ENCODE data around the gene CYB5RL.
"Not testable (repeated sequence)": the region's sequence is repeated elsewhere in the genome, so short reads cannot be mapped to it uniquely, and the experiment has no call there.

Gene CYB5RL

DNA sequence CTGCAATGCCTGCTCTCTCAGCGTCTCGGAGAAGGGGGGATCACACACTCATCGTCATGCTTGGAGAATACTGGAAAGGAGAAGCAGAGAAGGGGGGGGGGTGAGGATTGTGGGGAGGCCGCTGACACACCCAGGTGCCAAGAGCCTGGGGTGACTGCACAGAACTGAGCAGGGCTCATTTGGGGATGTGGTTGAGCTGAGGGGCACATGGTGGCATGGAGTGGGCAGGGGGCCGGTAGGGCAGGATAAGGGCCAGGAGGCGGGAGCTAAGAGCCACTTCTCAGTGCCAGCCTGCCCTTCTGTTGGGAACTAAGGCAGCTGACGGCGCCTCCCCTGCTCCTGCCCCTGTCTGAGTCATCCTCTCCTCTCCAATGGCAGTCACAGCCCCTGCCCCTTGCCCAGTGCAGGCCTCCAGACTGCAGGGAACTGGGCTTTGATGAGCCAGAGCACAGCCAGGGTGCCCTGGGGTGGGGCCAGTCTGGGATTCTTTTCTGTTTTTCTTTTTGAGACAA, 27.3 kb upstream of the CYB5RL start:
- DNase-seq (ENCODE audit: low read depth in 1 of 2, low spot score in 1 of 2) = no peak

GRCh38 chr1:54225986-54226559, 26.2 kb upstream of the CYB5RL start:
- DNase-seq (ENCODE audit: low read depth in 1 of 2, low spot score in 1 of 2) = no peak

DNA sequence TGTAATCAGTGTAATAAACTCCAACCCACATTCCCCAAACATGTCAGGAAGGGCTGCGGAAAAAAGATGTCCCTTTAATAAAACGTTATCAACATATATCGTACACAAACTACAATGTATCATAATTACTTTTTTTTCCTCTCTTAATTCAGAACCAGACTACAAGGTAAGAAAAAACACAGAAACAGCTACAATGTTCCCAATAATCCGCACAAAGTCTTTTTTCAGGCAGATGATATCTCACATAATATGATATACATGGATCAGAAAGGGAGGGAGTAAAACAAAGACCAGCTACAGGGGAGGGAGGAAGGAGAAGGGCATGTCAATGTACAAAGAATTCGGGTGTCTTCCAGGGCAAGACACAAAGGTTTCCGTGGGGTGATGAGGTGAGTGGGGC, 25.5 kb upstream of the CYB5RL start:
- no peak for DNase-seq (ENCODE audit: low read depth in 1 of 2, low spot score in 1 of 2)

DNA sequence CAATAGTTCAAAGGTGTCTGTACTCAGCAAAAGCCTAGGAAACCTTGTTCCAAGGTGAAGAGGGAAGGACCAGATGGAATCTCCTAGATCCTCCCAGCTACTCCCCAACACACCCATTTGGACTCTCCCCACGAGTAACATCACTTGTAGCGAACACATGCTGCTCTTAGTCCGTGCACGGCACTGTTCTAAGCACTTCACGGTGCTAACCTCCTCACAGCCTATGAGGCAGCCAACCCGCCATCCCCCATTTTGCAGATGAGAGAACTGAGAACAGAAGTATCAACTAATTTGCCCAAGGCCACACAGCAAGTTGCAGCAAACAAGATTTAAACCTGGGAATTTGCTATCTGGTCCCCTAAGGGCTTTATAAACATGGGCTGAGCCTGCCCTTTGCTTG, 24.4 kb upstream of the CYB5RL start:
- DNase-seq (ENCODE audit: low read depth in 1 of 2, low spot score in 1 of 2) = no peak

GRCh38 chr1:54223441-54224202, 23.8 kb upstream of the CYB5RL start:
- no peak for DNase-seq (ENCODE audit: low read depth in 1 of 2, low spot score in 1 of 2)

DNA sequence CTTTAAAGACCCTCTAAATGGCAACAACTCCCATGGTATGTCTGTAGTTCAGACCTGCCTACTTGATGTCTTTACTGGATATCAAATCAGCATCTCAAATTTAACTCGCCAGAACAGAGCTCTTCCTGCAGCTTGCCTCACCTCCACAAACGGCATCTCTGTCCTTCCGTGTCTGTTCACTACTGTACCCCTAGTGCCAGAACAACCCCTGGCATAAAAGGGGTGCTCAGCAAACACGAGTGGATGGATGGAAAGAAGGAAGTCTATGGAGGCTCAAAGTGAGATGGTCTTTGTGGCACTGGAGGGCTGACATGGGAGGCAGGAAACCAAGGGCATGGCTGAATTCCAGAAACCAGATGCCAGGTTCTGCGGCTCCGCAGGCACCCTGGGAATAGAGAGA, 22.9 kb upstream of the CYB5RL start:
- no peak for DNase-seq (ENCODE audit: low read depth in 1 of 2, low spot score in 1 of 2)

DNA sequence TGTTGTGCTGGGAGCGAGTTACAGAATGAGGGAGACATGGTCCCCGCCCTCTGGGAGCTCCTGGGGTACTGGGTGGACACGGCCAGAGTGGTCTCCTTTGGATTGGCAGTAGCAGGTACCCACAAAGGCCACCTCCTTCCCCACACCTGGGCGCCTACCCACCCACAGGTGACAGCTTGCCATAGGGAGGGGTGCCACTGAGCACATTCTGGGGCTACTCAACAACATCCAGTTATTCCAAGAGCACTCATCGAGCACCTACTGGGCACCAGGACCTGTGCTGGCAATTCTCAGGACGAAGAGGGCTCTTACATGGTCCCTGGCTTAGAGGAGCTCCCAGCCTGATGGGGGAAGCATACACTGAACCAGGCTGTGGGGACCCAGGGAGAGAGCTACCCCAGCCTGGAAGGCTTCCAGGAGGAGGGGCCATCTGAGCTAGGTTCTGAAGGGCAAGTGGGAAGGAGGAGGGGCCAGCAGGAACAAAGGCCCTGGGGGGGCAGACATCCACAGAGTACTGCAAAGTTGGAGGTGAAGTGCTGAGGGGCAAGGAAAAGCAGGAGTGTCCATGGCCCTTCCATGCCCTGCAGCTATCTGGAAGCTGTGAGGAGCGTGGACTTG, 22.1 kb upstream of the CYB5RL start:
- no peak for DNase-seq (ENCODE audit: low read depth in 1 of 2, low spot score in 1 of 2)

DNA sequence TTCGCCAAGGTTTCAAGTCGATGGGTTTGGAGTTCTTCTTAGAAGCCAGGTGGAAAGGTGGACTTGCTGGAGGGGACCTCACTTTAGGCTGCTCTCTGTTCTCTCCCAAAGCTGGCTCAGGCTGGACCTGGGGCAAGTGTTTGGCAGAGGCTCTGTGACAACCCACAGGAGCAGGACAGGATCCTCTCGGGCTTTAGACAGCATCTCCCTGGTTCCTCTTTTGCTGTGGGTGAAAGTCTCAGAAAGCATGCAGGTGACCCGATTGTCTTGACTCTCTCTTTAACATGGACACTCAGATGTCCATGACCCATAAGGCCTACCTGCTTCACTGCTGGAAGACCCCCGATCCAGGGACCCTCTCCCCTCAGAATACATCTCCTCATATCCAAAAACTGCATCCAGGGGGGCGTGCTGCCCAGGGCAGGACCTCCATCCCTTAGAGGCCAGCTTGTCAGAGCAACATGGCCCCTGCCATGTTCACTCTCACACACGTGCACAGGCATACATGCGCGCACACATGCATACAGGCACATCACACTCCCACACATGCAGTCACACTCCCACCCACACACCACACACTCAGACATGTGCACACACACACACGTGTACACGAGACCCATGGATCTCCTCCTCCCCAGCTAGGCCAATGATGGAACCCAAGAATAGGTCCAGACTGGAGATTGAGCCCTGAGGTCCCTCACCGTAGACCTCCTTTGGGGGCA, 21.4 kb upstream of the CYB5RL start:
- no peak for DNase-seq (ENCODE audit: low read depth in 1 of 2, low spot score in 1 of 2)

DNA sequence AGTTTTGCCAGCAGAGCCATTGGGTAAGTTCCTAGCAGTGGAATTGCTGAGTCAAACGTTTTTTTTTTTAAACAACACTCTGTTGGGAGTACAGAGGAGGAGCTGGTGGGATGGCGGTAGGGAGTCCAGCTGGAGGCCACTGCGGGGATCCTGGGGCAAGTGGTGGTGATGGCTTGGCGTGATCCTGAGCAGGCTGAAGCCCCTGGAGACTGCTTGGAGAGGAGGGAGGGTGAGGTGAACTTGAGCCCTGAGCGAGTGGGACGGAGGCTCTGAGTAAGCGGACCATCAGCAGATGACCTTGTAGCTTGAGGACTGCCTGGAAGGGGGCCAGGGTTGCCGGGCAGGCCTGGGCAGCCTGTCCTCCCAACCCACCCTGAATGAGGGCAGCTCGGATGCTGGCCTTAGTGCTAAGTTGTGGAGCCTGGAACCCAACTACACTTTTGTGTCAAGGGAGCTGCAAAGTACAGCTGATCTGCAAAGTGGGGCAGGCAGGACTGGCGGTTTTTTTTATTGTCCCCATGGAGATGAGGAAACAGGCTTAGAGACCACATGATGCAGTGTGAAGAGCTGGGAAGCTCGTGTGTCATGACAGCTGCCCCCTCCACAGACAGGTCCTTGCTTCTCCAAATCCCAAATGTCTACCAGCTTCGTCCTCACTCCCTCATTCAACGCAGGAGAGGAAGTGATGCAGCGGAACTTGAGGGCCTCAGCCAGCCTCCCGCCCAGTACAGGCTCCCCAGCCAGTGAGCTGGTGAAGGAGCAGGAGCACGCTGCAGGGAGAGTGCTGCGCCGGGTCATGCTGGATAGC, 20.4 kb upstream of the CYB5RL start:
- no peak for DNase-seq (ENCODE audit: low read depth in 1 of 2, low spot score in 1 of 2)

DNA sequence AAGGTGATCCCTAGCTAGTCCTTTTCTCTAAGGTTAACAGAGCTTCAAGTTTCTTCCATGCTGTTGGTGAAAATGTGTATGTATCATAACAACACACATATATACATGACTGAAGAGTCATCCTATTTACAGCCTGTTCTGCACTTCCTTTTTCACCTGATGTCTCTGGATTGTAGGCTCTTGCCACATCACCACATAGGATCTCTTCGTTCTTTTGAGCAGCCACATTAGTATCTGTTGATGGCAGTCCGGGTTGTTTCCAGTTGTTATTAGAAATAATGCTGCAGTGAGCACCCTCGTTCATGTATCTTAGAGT, 19.8 kb upstream of the CYB5RL start:
- DNase-seq (ENCODE audit: low read depth in 1 of 2, low spot score in 1 of 2) = no peak

DNA sequence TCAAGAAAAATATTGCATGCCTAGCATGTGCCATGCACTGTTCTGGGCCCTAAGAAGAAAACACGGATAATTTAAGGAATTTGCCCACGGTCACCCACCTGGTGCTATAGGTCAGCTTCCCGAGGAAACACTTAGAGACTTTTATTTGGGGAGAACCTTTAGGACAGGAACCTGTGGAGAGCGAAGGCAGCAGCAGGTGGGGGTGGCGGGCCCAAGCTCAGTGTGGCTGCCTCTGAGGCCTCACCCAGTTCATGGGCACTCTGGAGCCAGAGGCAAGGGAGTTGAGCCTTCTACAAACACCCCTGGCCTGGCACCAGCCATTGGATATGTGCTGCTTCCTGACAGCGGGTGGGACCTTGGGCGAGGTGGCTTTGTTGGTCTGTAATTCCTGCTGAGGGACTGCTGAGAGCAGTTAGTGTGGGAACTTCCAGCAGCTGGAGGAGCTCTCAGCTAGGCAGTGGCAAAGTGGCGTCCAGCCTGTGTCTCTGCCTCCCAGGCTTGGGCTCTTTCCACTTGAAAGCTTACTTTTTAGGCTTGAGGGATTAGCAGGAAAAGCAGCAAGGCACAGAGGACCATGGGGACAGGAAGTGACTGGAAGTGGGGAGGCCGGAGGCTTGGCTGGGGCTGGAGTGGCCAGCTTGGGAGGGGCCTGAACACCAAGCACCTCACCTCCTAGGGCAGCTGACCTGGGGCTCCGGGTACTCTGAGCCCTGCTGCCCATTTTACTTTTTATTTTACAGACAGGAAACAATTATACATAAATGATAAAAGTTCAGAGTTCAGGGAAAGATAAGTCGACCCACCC, 19.3 kb upstream of the CYB5RL start:
- DNase-seq (ENCODE audit: low read depth in 1 of 2, low spot score in 1 of 2) = no peak

DNA sequence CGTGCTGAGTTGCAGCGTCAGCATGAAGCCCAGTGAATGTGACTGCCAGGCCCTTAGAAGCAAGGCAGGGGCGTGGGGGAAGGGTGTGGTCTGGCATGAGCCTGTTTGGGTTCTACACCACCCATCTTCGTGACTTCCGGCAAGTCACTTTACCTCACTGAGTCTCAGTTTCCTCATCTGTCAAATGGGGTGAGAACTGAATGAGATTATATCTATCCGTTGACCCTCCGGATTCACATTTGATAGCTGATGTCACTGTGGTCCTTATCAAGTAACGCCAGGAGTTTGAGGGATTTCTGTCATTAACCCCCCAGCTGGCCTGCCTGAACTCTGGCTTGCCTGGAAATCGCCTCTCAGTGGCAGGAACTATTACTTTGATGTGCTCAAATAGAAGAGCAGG, 15.7 kb upstream of the CYB5RL start:
- no peak for DNase-seq (ENCODE audit: low read depth in 1 of 2, low spot score in 1 of 2)

DNA sequence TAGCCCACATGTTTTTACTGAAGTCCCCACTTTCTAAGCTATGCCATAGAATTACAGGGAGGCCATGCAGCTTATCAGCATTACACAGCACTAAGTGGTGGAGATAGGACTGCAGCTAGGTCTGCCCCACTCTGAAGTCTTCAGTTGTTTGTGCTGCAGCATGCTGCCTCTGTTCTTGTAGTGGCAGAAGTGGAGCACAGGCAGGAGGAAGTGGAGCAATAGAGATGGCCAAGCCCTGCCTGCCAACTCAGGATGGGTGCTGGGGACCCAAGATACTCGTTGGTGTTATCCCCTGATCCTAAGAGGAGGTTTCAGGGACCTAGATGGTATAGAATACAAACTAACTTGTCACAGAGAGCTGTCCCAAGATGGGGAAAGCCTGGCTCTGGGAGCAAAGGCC, 13.0 kb upstream of the CYB5RL start:
- DNase-seq (ENCODE audit: low read depth in 1 of 2, low spot score in 1 of 2) = no peak

- not testable (repeated sequence) for DNase-seq (ENCODE audit: low read depth in 1 of 2, low spot score in 1 of 2)
Measured at GRCh38 chr1:54207896-54208295, 8.1 kb upstream of the CYB5RL start.

DNA sequence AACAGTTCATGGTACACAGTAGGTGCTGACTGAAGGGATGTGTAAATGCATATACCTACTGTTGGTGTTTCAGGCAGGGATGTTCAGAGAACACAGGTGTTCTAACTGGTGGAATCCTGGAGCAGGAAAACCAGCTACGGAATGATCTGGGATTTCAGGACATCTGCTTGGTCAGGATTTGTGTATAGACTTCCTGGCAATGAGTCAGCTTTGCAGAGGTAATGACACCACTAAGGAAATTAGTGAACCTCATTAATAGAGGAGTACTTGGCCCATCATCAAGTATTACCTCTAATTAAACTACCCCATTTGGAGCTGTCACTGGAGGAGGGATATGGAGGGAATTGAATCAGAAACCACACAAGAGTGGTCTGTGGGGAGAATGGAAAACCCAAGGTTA, 7.5 kb upstream of the CYB5RL start:
- no peak for DNase-seq (ENCODE audit: low read depth in 1 of 2, low spot score in 1 of 2)

- no peak for DNase-seq (ENCODE audit: low read depth in 1 of 2, low spot score in 1 of 2)
Measured at GRCh38 chr1:54204199-54204598, 4.4 kb upstream of the CYB5RL start.

- peak in 1 of 2 donors; percentile 16 for DNase-seq (ENCODE audit: low read depth in 1 of 2, low spot score in 1 of 2)
Measured at GRCh38 chr1:54200519-54200997, 728 bp upstream of the CYB5RL start.

DNA sequence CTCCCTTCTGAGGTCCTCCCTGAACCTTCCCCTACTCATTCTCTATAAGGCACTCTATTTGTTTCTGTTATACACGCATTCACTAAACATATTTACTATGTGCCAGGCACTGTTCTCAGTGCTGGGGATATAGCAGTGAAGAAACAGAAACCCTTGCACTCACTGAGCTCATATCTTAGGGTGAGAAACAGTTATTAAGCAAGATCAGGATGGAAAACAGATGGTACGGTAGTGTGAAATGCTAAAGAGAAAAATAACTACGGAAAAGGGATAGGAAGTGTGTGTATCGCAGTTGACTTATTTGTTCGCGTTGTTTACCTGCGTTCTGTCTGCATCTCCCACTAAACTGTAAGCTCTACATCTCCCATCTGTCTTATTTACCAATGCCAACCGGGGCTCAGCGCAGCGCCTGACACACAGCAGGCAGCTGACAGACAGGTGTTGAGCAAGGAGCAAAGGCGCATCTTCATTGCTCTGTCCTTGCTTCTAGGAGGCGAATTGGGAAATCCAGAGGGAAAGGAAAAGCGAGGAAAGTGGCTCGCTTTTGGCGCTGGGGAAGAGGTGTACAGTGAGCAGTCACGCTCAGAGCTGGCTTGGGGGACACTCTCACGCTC, 572 bp downstream of the CYB5RL start:
- no peak for DNase-seq (ENCODE audit: low read depth in 1 of 2, low spot score in 1 of 2)

DNA sequence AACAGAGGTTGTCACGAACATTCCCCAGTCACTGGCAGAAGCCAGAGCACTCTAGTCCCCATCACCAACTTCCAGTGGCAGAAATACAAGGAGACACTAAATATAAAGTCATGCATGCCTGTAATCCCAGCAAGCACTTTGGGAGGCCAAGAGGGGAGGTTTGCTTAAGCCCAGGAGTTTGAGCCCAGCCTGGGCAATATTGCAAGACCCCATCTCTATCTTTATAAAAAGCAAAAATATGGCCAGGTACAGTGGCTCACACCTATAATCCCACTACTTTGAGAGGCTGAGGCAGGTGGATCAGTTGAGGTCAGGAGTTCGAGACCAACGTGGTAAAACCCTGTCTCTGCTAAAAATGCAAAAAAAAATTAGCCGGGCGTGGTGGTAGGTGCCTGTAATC, 6.4 kb downstream of the CYB5RL start:
- DNase-seq (ENCODE audit: low read depth in 1 of 2, low spot score in 1 of 2) = no peak

GRCh38 chr1:54191525-54191924, 8.3 kb downstream of the CYB5RL start:
- no peak for DNase-seq (ENCODE audit: low read depth in 1 of 2, low spot score in 1 of 2)

Data from activated CD4-positive, alpha-beta T cell treated with anti-CD3 and anti-CD28 coated beads, Interleukin-2, amount 50 U/mL, for 24 hours (primary cell).